GM12892 (cell line): ENCODE results near the gene TLN1.

Experiments used
- POLR2A ChIP-seq: IDR thresholded peaks from 2 replicates; pipeline ENCODE4 v1.6.1; 2011; ENCODE audit warnings: low read depth, low read length, control low read depth
- TAF1 ChIP-seq: IDR thresholded peaks from 2 replicates; pipeline ENCODE4 v1.6.1; 2011; ENCODE audit warnings: low read depth, mild to moderate bottlenecking, control low read depth, low read length, borderline replicate concordance

GRCh38 chr9:35700942-35701341, 31.1 kb downstream of the TLN1 start:
- no peak for TF ChIP-seq POLR2A
- no peak for TF ChIP-seq TAF1
